GM12878 (cell line): ENCODE measurements around the gene SULF2. TPM values are rescaled to one million over a fixed set of nuclear protein-coding genes. Genes with fewer than 3 reads are reported as not detected.

ENCODE experiments used
- ATAC-seq: fragments of 200-7000 bp; cut with Tn5 transposase; 3 replicates; pipeline ENCODE4 v1.9.1; 2020; ENCODE audit warnings: mild to moderate bottlenecking, moderate library complexity
- BruUV-seq: library from RNA; stranded (reverse); fragments of 400-500 nt; replicated peaks from 2 replicates; lab custom pipeline; 2021; lab: Mats Ljungman, UMichigan
- CTCF ChIA-PET: fragments of 300-600 bp; sonication (Branson Sonifier 250); formaldehyde crosslinking; extraction: SDS; loops from one replicate; lab custom pipeline; 2021; ENCODE audit warnings: inconsistent platforms; lab: Yijun Ruan, JAX
- POLR2A ChIA-PET: fragments of 350-600 bp; formaldehyde crosslinking; extraction: SDS; loops from one replicate; lab custom pipeline; 2021; ENCODE audit warnings: inconsistent platforms; lab: Charles Lee
- RAD21 ChIA-PET: fragments of 300-600 bp; sonication (Branson Sonifier 250); formaldehyde crosslinking; loops from one replicate; lab custom pipeline; 2023; ENCODE audit warnings: antibody characterized with exemption; ENCODE audit not compliant: unreplicated experiment; lab: Charles Lee
- SMC1A ChIA-PET: fragments of 300-600 bp; sonication (Branson Sonifier 250); formaldehyde crosslinking; loops from one replicate; lab custom pipeline; 2023; ENCODE audit not compliant: unreplicated experiment, uncharacterized antibody; lab: Charles Lee
- DNase-seq: peaks from one replicate; pipeline ENCODE4 v3.0.0-alpha.2; 2011; ENCODE audit warnings: low read depth, low spot score
- FAIRE-seq: peaks from 3 replicates; lab custom pipeline; 2011; peaks lifted over from hg19 to GRCh38; lab: Jason Lieb, UNC
- H2AFZ ChIP-seq: 2 replicates; pipeline ENCODE4 v1.6.0; 2011; ENCODE audit warnings: low read depth, low read length, control low read depth; ENCODE audit not compliant: control insufficient read depth
- H3K27ac ChIP-seq: 2 replicates; pipeline ENCODE4 v1.5.1; 2011; ENCODE audit warnings: control low read depth; ENCODE audit not compliant: control insufficient read depth, insufficient read depth
- H3K27me3 ChIP-seq, 2 experiments: replicated peaks in 1 of 2; 2 replicates each; pipeline versions ENCODE4 v1.6.0 to v1.6.1; 2011; ENCODE audit warnings: low read length in 1 of 2; ENCODE audit not compliant: control insufficient read depth in 2 of 2, insufficient read depth in 2 of 2
- H3K36me3 ChIP-seq, 2 experiments: 2 replicates each; pipeline ENCODE4 v1.5.1; 2011; ENCODE audit warnings: low read length in 1 of 2; ENCODE audit not compliant: control insufficient read depth in 2 of 2, insufficient read depth in 2 of 2
- H3K4me1 ChIP-seq: 2 replicates; pipeline ENCODE4 v1.6.1; 2011; ENCODE audit warnings: mild to moderate bottlenecking, low read length, moderate library complexity, mixed read lengths; ENCODE audit not compliant: control insufficient read depth, insufficient read depth
- H3K4me2 ChIP-seq: 2 replicates; pipeline ENCODE4 v1.6.0; 2011; ENCODE audit warnings: control low read depth; ENCODE audit not compliant: control insufficient read depth, insufficient read depth
- H3K4me3 ChIP-seq: fragments of 200-600 bp; sonication (generic); 2 replicates; pipeline ENCODE4 v1.5.1; 2016
- H3K79me2 ChIP-seq: 2 replicates; pipeline ENCODE4 v1.6.0; 2011; ENCODE audit warnings: low read length; ENCODE audit not compliant: control insufficient read depth, insufficient read depth
- H3K9ac ChIP-seq: 2 replicates; pipeline ENCODE4 v1.8.0; 2011; ENCODE audit warnings: low read length, control low read depth, mixed read lengths; ENCODE audit not compliant: control insufficient read depth, insufficient read depth
- H3K9me3 ChIP-seq: replicated peaks from 3 replicates; pipeline ENCODE4 v1.5.1; 2011; ENCODE audit warnings: mild to moderate bottlenecking, low read length; ENCODE audit not compliant: control insufficient read depth, insufficient read depth
- H4K20me1 ChIP-seq: 2 replicates; pipeline ENCODE4 v1.6.0; 2011; ENCODE audit not compliant: control insufficient read depth, insufficient read depth
- ATF7 ChIP-seq: fragments of 450-650 bp; IDR thresholded peaks from 2 replicates; pipeline ENCODE4 v1.6.1; 2016; ENCODE audit warnings: low read depth, mild to moderate bottlenecking
- CREM ChIP-seq: IDR thresholded peaks from 2 replicates; pipeline ENCODE4 v1.6.1; 2014; ENCODE audit warnings: antibody characterized with exemption, low read depth
- ELK1 ChIP-seq: IDR thresholded peaks from 2 replicates; pipeline ENCODE4 v1.6.1; 2012; ENCODE audit warnings: low read depth, low read length, improper control_type of control experiment
- ETV6 ChIP-seq, 2 experiments: fragments of 450-650 bp in 1 of 2; IDR thresholded peaks in 1 of 2; conservative IDR thresholded peaks in 1 of 2; 2 replicates each; pipeline ENCODE4 v1.6.1; 2014; ENCODE audit warnings: antibody characterized with exemption in 1 of 2, borderline replicate concordance in 1 of 2, low read depth in 1 of 2, mild to moderate bottlenecking in 1 of 2, moderate library complexity in 1 of 2
- FOXK2 ChIP-seq: fragments of 450-650 bp; IDR thresholded peaks from 2 replicates; pipeline ENCODE4 v1.6.1; 2017; ENCODE audit warnings: mild to moderate bottlenecking, moderate library complexity
- JUNB ChIP-seq: IDR thresholded peaks from 2 replicates; pipeline ENCODE4 v1.6.1; 2016; ENCODE audit warnings: antibody characterized with exemption, mild to moderate bottlenecking
- NFXL1 ChIP-seq: fragments of 450-650 bp; IDR thresholded peaks from 2 replicates; pipeline ENCODE4 v1.6.1; 2017; ENCODE audit warnings: antibody characterized with exemption, mild to moderate bottlenecking, borderline replicate concordance
- PRDM15 ChIP-seq: fragments of 450-650 bp; formaldehyde crosslinking; IDR thresholded peaks from 2 replicates; pipeline ENCODE4 v1.4.0; 2020; ENCODE audit warnings: mild to moderate bottlenecking, moderate library complexity
- ZNF384 ChIP-seq: IDR thresholded peaks from 2 replicates; pipeline ENCODE4 v1.6.1; 2012; ENCODE audit warnings: low read depth, mild to moderate bottlenecking, low read length, improper control_type of control experiment, borderline replicate concordance
- WGBS: methylation state at CpG from one replicate; pipeline ENCODE4 v1.1.6; 2016; ENCODE audit warnings: low lambda C conversion rate; ENCODE audit not compliant: insufficient replicate concordance, insufficient coverage; ENCODE audit errors: missing lambda C conversion rate; 5-methylcytosine and 5-hydroxymethylcytosine counted together
- in situ Hi-C: fragments of 300-500 bp; cut with MboI; formaldehyde crosslinking; loops from 9 replicates; pipeline ENCODE4 v1.14.3; 2018; ENCODE audit warnings: mixed read lengths
- intact Hi-C: fragments of 100-400 bp; cut with micrococcal nuclease; formaldehyde crosslinking; loops from one replicate; pipeline ENCODE4 v1.14.2; 2022; ENCODE audit not compliant: unreplicated experiment
- polyA plus RNA-seq, 11 experiments: library from polyadenylated mRNA; depleted of rRNA in 4 of 11; unstranded in 6 of 11; stranded (reverse) in 5 of 11; fragments of >200 nt; fragmentation: Nextera tagmentation in 4 of 11; fragmentation: Illumina TruSeq in 1 of 11; extraction: Ambion mirVana in 4 of 11; extraction: Trizol in 1 of 11; gene quantifications; 1 replicate in 1 of 11; 2 replicates in 10 of 11; pipeline versions ENCODE4 v1.2.1 to v1.2.3, GENCODE V29; 2011 to 2016; ENCODE audit warnings: inconsistent platforms in 2 of 11, missing spikeins in 2 of 11, low read depth in 1 of 11
- total RNA-seq, 4 experiments: library from RNA; depleted of rRNA in 3 of 4; stranded (reverse); fragments of >200 nt in 3 of 4; fragmentation: Illumina TruSeq in 1 of 4; extraction: Trizol in 1 of 4; gene quantifications; 2 replicates each; pipeline versions ENCODE4 v1.2.1 to v1.2.3, GENCODE V29; 2013 to 2021

Gene SULF2
- total and polyA plus RNA-seq, 10 of the 15 experiments (the other 5 are each of a cell fraction or from before 2014, with no cell fraction given) = 0.69 to 4.1 (median 1.6) TPM

- TF ChIP-seq CREM (no peak), FOXK2 (no peak), ZNF384 (no peak), NFXL1 (no peak)
- H4K20me1 ChIP-seq = no peaks in the 10 kb centered on the region; the same call in 1 of the 2 replicates
- ATAC-seq (peak; percentile 37), FAIRE-seq (no peak), DNase-seq (no peak)
- H2AFZ ChIP-seq = no peak overlapping the region
- peaks cover 6% of the 10 kb centered on the region for H3K4me1 ChIP-seq
- no peak overlapping the region for H3K4me3 ChIP-seq
- H3K36me3 ChIP-seq = peaks cover 2 to 9% of the 10 kb centered on the region in 2 experiments; a peak in 3 of 4 replicates
- peaks cover 82% of the 10 kb centered on the region for H3K79me2 ChIP-seq
- no peak overlapping the region for H3K27ac ChIP-seq
- no peaks in the 10 kb centered on the region; the same call in 1 of the 3 replicates for H3K9me3 ChIP-seq
- BruUV-seq = no TSS peak
- ChIA-PET POLR2A (interaction anchor here (0.8 to 2.4 kb wide), 5 partner anchors 10 to 109 kb away, joined by 3 to 13 read pairs (median 6); partner anchors contain the start of gene NCOA3), CTCF (interaction anchor here (1.2 to 4.2 kb wide), 8 partner anchors 8 to 338 kb away, joined by 3 to 17 read pairs (median 6); partner anchors contain the start of gene NCOA3), RAD21 (interaction anchor here (1.0 to 4.1 kb wide), 9 partner anchors 9 to 338 kb away, joined by 3 to 18 read pairs (median 6); no protein-coding TSS in a partner anchor), SMC1A (interaction anchor here (0.6 to 3.5 kb wide), 14 partner anchors 9 to 254 kb away, joined by 3 to 27 read pairs (median 6); partner anchors contain the start of gene ZMYND8)
- no peak overlapping the region for H3K4me2 ChIP-seq
- no peaks in the 10 kb centered on the region for H3K27me3 ChIP-seq
- in situ Hi-C loops = no loop called here
- intact Hi-C loops = no loop called here
- no peak overlapping the region for H3K9ac ChIP-seq
Measured at GRCh38 chr20:47610945-47611250, 174.4 kb downstream of the SULF2 start.

- ChIA-PET RAD21 (interaction anchor here (0.7 to 4.1 kb wide), 14 partner anchors 9 to 337 kb away, joined by 3 to 18 read pairs (median 5); no protein-coding TSS in a partner anchor), POLR2A (interaction anchor here (0.6 to 2.4 kb wide), 9 partner anchors 9 to 1362 kb away, joined by 3 to 13 read pairs (median 4); partner anchors contain the start of gene NCOA3), CTCF (interaction anchor here (0.9 to 4.2 kb wide), 12 partner anchors 9 to 337 kb away, joined by 3 to 17 read pairs (median 4); partner anchors contain the start of gene NCOA3), SMC1A (interaction anchor here (0.6 to 3.5 kb wide), 24 partner anchors 9 to 1570 kb away, joined by 3 to 27 read pairs (median 5); partner anchors contain the start of genes NCOA3 and ZMYND8)
- WGBS = 35% methylated on average over 6 of the region's 6 CpGs
- Histone ChIP-seq H3K9ac (no peak overlapping the region), H3K79me2 (peaks cover 84% of the 10 kb centered on the region), H2AFZ (no peak overlapping the region), H3K27me3 (no peaks in the 10 kb centered on the region), H3K9me3 (no peaks in the 10 kb centered on the region; the same call in 1 of the 3 replicates), H3K4me2 (peak overlapping the region; percentile 44; the same call in 1 of the 2 replicates), H3K27ac (peak overlapping the region; percentile 18; the same call in 1 of the 2 replicates), H3K36me3 (peaks cover 2 to 10% of the 10 kb centered on the region in 2 experiments; a peak in 3 of 4 replicates), H3K4me3 (no peak overlapping the region), H3K4me1 (peaks cover 6% of the 10 kb centered on the region), H4K20me1 (no peaks in the 10 kb centered on the region; the same call in 1 of the 2 replicates)
- no TSS peak for BruUV-seq
- DNase-seq (peak; percentile 33), ATAC-seq (peak; percentile 94), FAIRE-seq (no peak)
- intact Hi-C loops (no loop called here), in situ Hi-C loops (no loop called here)
- TF ChIP-seq ATF7 (peak; percentile 63; the same call in 1 of the 2 replicates), ELK1 (no peak), JUNB (peak; percentile 29; the same call in 1 of the 2 replicates), ETV6 (conservative IDR thresholded peaks at IDR 0.05 in 1 of 2, IDR thresholded peaks at IDR 0.05 in 1 of 2; ENCODE audit: borderline replicate concordance in 1 of 2, low read depth in 1 of 2) (peak in 1 of 2 experiments; percentile 89; a peak in 1 of 4 replicates), PRDM15 (CRISPR knock-in tag) (no peak)
Measured at GRCh38 chr20:47610247-47610944, 174.9 kb downstream of the SULF2 start.
